Non-pigmented ciliary epithelial cell (primary cell): Measurements from ENCODE around the gene CIZ1.
A peak's percentile ranks its signal among the peaks of the same experiment; 100 is the strongest.
"Not testable (repeated sequence)": the region's sequence is repeated elsewhere in the genome, so short reads cannot be mapped to it uniquely, and the experiment has no call there.

Experiments used
- DNase-seq: peaks from one replicate; pipeline ENCODE4 v3.0.0-alpha.2; 2010; ENCODE audit warnings: low read depth

CIZ1 gene

GRCh38 chr9:128191406-128192046 lies at the start of gene CIZ1:
Gene CIZ1 (minus strand): TSS chr9:128191572. CDS start chr9:128190857, 715 bp downstream.
- no peak for DNase-seq

DNA sequence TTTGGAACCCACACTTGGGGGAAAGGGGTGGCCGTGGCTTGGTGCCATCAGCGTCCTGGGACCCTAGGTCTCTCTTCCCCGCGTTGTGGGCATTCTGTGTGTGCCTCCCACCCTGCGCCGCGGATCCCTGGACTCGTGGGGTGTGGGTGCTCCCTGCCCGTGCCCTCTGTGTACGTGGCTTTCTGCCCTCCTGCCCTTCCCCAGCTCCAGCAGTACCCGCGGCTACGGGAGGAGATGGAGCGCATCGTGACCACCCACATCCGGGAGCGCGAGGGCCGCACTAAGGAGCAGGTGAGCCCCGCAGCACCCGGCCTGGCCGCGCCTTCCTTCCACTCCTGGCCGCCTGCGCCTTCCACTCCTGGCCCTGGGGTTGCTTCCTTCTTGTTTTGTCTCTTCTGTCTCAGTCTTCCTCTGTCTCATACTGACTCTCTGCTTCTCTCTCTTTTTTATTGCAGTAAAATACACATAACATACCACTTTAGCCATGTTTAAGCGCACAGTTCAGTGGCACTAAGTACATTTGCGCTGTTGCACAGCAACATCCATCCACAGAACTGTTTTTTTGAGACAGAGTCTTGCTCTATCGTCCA lies 42.5 kb upstream of the CIZ1 start:
- DNase-seq: no peak

DNA sequence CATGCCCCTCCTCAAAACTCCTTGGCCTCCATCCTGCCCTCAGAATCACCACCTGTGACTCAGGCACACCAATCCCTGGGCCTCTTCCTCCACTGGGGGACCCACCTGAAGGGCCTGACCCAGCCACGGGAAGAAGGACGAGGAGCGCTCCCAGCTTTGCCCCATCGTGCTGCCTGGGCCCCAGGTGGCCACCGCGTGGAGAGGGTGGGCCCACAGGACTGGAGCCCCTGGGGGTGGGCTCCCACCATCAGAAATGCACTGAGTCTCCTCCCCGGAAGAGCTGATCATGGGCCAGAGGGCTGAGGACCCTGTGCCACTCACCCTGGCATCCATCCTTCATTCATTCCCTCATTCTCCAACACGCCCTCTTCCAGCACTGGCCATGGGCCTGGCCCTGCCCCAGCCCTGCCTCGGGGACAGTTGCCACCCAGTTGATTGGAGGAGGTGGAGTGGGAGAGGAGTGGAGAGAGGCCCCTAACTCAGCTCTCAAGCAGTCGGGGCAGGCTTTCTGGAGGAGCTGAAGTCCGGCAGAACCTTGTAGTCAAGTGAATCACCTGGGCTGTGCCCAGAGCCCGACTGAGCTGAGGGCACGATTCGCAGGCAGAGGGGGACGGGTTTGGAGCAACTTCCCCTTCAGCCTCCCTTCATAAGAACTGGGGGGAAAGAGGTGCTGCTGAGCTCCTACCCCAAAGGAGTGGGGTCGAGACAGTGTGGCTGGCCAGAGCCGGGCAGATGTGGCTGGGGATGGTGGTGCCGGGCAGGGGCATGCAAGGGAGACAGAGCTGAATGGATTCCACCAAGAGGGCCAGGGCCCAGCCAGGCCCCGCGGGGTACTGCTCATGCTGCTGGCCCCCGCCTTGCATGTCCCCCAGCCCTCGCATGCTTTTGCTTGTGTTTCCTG lies 41.4 kb upstream of the CIZ1 start:
- no peak for DNase-seq

GRCh38 chr9:128231638-128232527 lies 40.5 kb upstream of the CIZ1 start:
- DNase-seq: no peak

DNA sequence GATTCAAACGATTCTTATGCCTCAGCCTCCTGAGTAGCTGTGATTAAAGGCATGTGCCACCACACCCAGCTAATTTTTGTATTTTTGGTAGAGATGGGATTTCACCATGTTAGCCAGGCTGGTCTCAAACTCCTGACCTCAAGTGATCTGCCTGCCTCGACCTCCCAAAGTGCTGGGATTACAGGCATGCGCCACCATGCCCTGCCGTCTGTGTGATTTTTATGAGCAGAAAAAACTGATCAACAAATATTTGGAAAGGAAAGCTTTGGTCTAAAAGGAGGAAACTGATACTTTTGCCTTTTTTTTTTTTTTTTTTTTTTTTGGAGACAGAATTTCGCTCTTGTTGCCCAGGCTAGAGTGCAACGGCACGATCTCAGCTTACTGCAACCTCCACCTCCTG lies 39.5 kb upstream of the CIZ1 start:
- DNase-seq: not testable (repeated sequence)

DNA sequence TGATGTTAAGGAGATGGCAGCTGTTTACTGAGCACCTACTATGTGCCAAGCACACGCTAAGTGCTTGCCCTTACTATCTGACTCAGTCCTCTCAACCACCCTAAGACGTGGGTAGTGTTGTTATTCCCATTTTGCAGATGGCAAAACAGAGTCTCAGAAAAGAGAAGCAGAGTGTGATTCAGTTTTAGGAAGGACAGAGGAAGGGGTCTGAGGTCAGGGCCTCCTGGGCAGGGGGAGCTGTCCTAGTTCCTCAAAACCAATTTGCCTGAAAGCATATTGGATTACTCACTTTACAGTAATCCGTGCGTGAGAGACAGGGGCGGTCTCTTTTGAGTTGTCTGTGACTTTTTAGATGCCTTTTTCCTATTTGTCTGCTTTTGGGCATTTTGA lies 35.0 kb upstream of the CIZ1 start:
- DNase-seq: no peak

DNA sequence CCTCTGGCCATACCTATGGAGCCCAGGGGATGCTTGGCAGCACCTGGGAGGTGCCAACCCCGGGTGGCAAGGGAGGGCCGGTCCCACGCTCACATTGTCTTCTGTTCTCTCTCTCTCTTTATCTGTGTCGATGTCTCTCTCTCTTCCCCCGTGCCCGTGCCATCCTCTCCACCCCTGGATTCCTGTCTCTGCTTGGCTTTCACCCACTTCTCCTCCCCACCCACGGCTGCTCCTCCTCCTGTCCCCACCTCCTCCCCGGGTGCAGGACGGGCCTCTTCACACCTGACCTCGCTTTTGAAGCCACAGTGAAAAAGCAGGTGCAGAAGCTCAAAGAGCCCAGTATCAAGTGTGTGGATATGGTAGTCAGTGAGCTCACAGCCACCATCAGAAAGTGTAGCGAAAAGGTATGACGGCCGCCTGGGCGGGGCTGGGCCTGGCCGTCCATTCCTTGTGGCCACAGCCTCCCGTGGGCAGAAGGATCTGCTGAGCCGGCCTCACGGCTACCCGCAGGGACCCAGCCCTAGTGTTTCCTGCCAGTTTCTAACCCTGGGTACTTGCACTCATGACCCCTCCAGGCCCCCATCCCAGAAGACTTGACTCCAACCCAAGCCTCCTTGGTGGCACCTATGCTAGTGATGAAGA lies 34.5 kb upstream of the CIZ1 start:
- no peak for DNase-seq

GRCh38 chr9:128224877-128225276 lies 33.5 kb upstream of the CIZ1 start:
- no peak for DNase-seq

- no peak for DNase-seq
Observed at GRCh38 chr9:128222880-128223670, 31.7 kb upstream of the CIZ1 start.

- DNase-seq: no peak
Observed at GRCh38 chr9:128222026-128222425, 30.7 kb upstream of the CIZ1 start.

DNA sequence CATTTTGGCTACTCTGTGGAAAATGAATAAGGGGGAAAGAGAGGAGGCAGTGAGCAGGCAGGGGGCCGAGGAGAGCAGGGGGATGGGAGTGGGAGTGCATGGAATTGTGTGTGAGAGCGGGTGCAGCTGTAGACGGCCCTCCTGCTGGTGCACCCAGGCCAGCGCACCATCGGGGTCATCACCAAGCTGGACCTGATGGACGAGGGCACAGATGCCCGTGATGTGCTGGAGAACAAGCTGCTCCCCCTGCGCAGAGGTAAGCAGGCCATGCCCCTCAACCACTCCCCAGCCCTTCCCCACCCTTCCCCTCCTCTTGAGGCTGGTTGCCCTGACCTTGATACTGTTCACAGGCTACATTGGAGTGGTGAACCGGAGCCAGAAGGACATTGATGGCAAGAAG lies 28.5 kb upstream of the CIZ1 start:
- DNase-seq: no peak

GRCh38 chr9:128218518-128219389 lies 27.4 kb upstream of the CIZ1 start:
- DNase-seq: peak; percentile 57

GRCh38 chr9:128218172-128218517 lies 26.8 kb upstream of the CIZ1 start:
- DNase-seq: no peak

GRCh38 chr9:128216781-128217553 lies 25.6 kb upstream of the CIZ1 start:
- no peak for DNase-seq

GRCh38 chr9:128215491-128216409 lies 24.4 kb upstream of the CIZ1 start:
- peak; percentile 22 for DNase-seq

DNA sequence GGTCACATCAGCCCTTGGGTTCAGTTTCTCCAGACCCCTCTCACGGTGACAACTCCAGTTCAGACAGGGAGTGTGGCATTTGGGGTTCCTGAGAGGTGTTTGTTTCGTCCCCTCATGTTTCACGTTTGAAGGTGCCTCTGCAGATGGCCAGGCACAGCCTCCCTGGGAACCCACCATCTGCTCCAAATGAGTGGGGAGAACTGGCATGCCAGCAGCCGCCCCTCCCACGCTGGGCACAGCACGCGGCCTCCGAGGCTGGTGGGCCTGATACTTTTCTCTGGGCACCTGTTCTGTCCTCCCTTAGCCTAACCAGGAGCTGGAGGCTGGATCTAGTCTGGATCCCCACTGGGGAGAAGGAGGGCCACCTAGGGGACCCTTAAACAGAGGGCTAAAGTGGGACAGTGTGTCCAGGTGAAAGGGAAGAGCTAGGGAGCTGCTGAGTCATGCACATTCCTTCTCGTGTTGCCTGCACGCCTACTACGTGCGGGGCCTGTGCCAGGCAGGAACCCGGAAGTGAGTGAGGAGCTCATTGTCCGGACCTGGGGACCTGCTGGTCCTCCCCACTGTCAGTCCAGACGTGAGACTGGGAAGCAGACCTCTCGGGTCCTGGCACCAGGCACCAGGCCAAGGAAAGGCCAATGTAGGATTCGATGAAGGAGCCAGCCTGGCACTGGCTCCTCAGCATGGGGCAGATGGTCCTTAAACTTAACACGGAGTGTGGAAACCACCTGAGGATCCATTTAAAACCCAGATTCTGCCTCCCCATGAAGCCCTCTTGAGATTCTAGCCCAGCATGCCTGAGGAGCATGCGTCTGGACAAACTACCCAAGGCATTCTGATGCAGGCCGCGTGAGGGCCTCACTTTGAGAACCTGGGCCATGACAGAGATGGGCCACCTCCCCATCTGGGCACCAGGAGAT lies 23.5 kb upstream of the CIZ1 start:
- DNase-seq: no peak
